SU-DHL-6 (cell line): ENCODE results near the gene RBKS.

Experiments used
- H2AFZ ChIP-seq: fragments of 200-600 bp; sonication (generic); 2 replicates; pipeline ENCODE4 v1.6.1; 2014; ENCODE audit warnings: low read depth, mild to moderate bottlenecking, moderate library complexity, mixed read lengths, antibody characterized with exemption, low read length; ENCODE audit not compliant: severe bottlenecking
- H3F3A ChIP-seq: fragments of 200-600 bp; shearing (Covaris generic); 2 replicates; pipeline ENCODE4 v1.6.0; 2016; ENCODE audit warnings: antibody characterized with exemption, mild to moderate bottlenecking; ENCODE audit not compliant: insufficient read depth
- H3K27ac ChIP-seq: fragments of 200-600 bp; sonication (generic); 2 replicates; pipeline ENCODE4 v1.5.1; 2016; ENCODE audit warnings: low read depth, mild to moderate bottlenecking, low read length, moderate library complexity, mixed read lengths
- H3K27me3 ChIP-seq: fragments of 200-600 bp; sonication (generic), shearing (Covaris generic); 2 replicates; pipeline ENCODE4 v1.6.0; 2014; ENCODE audit warnings: mild to moderate bottlenecking, low read length
- H3K36me3 ChIP-seq: fragments of 200-600 bp; sonication (generic); 2 replicates; pipeline ENCODE4 v1.6.1; 2014; ENCODE audit warnings: mild to moderate bottlenecking, low read length, mixed read lengths
- H3K4me2 ChIP-seq: fragments of 300-600, 200-600 bp; shearing (Covaris generic), sonication (generic); 2 replicates; pipeline ENCODE4 v1.6.0; 2014; ENCODE audit warnings: low read length, low read depth, mild to moderate bottlenecking; ENCODE audit not compliant: poor library complexity, severe bottlenecking
- H3K4me3 ChIP-seq: fragments of 200-600 bp; sonication (generic); 2 replicates; pipeline ENCODE4 v1.5.1; 2014; ENCODE audit warnings: antibody characterized with exemption, low read length, mild to moderate bottlenecking, mixed read lengths; ENCODE audit not compliant: insufficient read depth, poor library complexity, severe bottlenecking
- H3K79me2 ChIP-seq: fragments of 200-600 bp; sonication (generic); 2 replicates; pipeline ENCODE4 v1.6.1; 2014; ENCODE audit warnings: mild to moderate bottlenecking, low read length, moderate library complexity; ENCODE audit not compliant: insufficient read depth
- H3K9ac ChIP-seq: fragments of 200-600 bp; sonication (generic); 2 replicates; pipeline ENCODE4 v1.7.0; 2014; ENCODE audit warnings: mild to moderate bottlenecking, low read length
- H3K9me2 ChIP-seq: fragments of 200-600 bp; sonication (generic); replicated peaks from 2 replicates; pipeline ENCODE4 v1.6.1; 2014; ENCODE audit warnings: low read length; ENCODE audit not compliant: insufficient read depth
- H3K9me3 ChIP-seq: fragments of 200-600 bp; sonication (generic); 2 replicates; pipeline ENCODE4 v1.6.1; 2014; ENCODE audit warnings: low read length, mixed read lengths; ENCODE audit not compliant: insufficient read depth
- H4K20me1 ChIP-seq: fragments of 200-600 bp; sonication (generic); 2 replicates; pipeline ENCODE4 v1.6.1; 2014; ENCODE audit warnings: low read depth, mild to moderate bottlenecking, antibody characterized with exemption, low read length, moderate library complexity, mixed read lengths
- CTCF ChIP-seq: fragments of 200-600 bp; sonication (generic); IDR thresholded peaks from one replicate; pipeline ENCODE4 v1.5.1; 2017; ENCODE audit warnings: antibody characterized with exemption, mild to moderate bottlenecking, low read length, moderate library complexity; ENCODE audit not compliant: insufficient read depth, poor library complexity, severe bottlenecking
- EZH2phosphoT487 ChIP-seq: fragments of 200-600 bp; sonication (generic), shearing (Covaris generic); conservative IDR thresholded peaks from 2 replicates; pipeline ENCODE4 v1.6.1; 2018; ENCODE audit warnings: mild to moderate bottlenecking, antibody characterized with exemption, low read length, moderate library complexity, mixed read lengths

RBKS gene

GRCh38 chr2:27907547-27907946 lies 17.4 kb upstream of the RBKS start:
- TF ChIP-seq CTCF = no peak
- no peak for TF ChIP-seq EZH2phosphoT487
- Histone ChIP-seq H3K9me3 (no peaks in the 10 kb centered on the region), H3K9me2 (no peaks in the 10 kb centered on the region), H3K4me3 (no peak overlapping the region), H3K36me3 (peaks cover 2% of the 10 kb centered on the region; the same call in 1 of the 2 replicates), H3K4me2 (no peak overlapping the region), H3K9ac (no peak overlapping the region), H3K79me2 (peaks cover 21% of the 10 kb centered on the region), H4K20me1 (no peaks in the 10 kb centered on the region), H2AFZ (no peak overlapping the region), H3K27me3 (no peaks in the 10 kb centered on the region), H3F3A (no peaks in the 10 kb centered on the region), H3K27ac (no peak overlapping the region)

- TF ChIP-seq CTCF (no peak), EZH2phosphoT487 (no peak)
- H3K4me2 ChIP-seq = no peak overlapping the region
- peaks cover 14% of the 10 kb centered on the region for H3K79me2 ChIP-seq
- no peaks in the 10 kb centered on the region for H3K27me3 ChIP-seq
- H3F3A ChIP-seq = no peaks in the 10 kb centered on the region
- H3K9me3 ChIP-seq = no peaks in the 10 kb centered on the region
- H2AFZ ChIP-seq = no peak overlapping the region
- no peak overlapping the region for H3K4me3 ChIP-seq
- H3K9me2 ChIP-seq = no peaks in the 10 kb centered on the region
- no peaks in the 10 kb centered on the region for H4K20me1 ChIP-seq
- no peak overlapping the region for H3K27ac ChIP-seq
- H3K9ac ChIP-seq = no peak overlapping the region
- peaks cover 10% of the 10 kb centered on the region; the same call in 1 of the 2 replicates for H3K36me3 ChIP-seq
Observed at GRCh38 chr2:27906074-27906473, 15.9 kb upstream of the RBKS start.

GRCh38 chr2:27904405-27904665 lies 14.1 kb upstream of the RBKS start:
- Histone ChIP-seq H3K4me3 (no peak overlapping the region), H4K20me1 (no peaks in the 10 kb centered on the region), H3K36me3 (peaks cover 10% of the 10 kb centered on the region; the same call in 1 of the 2 replicates), H3F3A (no peaks in the 10 kb centered on the region), H3K27ac (no peak overlapping the region), H3K79me2 (peaks cover 14% of the 10 kb centered on the region), H2AFZ (no peak overlapping the region), H3K9me2 (no peaks in the 10 kb centered on the region), H3K27me3 (no peaks in the 10 kb centered on the region), H3K9me3 (no peaks in the 10 kb centered on the region), H3K4me2 (no peak overlapping the region), H3K9ac (no peak overlapping the region)
- TF ChIP-seq EZH2phosphoT487 = no peak
- no peak for TF ChIP-seq CTCF
